Suprapubic skin (tissue), 4 donors: ENCODE measurements around the gene TMEM54. TPM values are rescaled to one million over a fixed set of nuclear protein-coding genes. Genes with fewer than 3 reads are reported as not detected.

Source experiments
- DNase-seq, 2 donors: peaks; one replicate each; pipeline ENCODE4 v3.0.0-alpha.2; 2019; ENCODE audit warnings: low spot score in 2 of 2
- H3K27ac ChIP-seq: fragments of 200-600 bp; sonication (generic); one replicate; pipeline ENCODE4 v1.5.1; 2019
- H3K27me3 ChIP-seq: fragments of 200-600 bp; sonication (generic); one replicate; pipeline ENCODE4 v1.5.1; 2019
- H3K36me3 ChIP-seq: fragments of 200-600 bp; sonication (generic); one replicate; pipeline ENCODE4 v1.5.1; 2019
- H3K4me1 ChIP-seq: fragments of 200-600 bp; sonication (generic); one replicate; pipeline ENCODE4 v1.5.1; 2019
- H3K4me3 ChIP-seq: fragments of 200-600 bp; sonication (generic); one replicate; pipeline ENCODE4 v1.5.1; 2019; ENCODE audit warnings: mild to moderate bottlenecking
- H3K9me3 ChIP-seq: fragments of 200-600 bp; sonication (generic); one replicate; pipeline ENCODE4 v1.5.1; 2019
- EP300 ChIP-seq: sonication (generic); formaldehyde crosslinking; IDR thresholded peaks from one replicate; pipeline ENCODE4 v1.6.1; 2017; ENCODE audit warnings: antibody characterized with exemption
- POLR2A ChIP-seq, 2 donors: fragments of 450-650 bp; IDR thresholded peaks; one replicate each; pipeline ENCODE4 v1.6.1; 2017; ENCODE audit warnings: antibody characterized with exemption in 2 of 2, mild to moderate bottlenecking in 2 of 2, moderate library complexity in 2 of 2
- POLR2AphosphoS5 ChIP-seq, 3 donors: sonication (generic); formaldehyde crosslinking; IDR thresholded peaks; one replicate each; pipeline ENCODE4 v1.6.1; 2017; ENCODE audit warnings: antibody characterized with exemption in 3 of 3
- WGBS: methylation state at CpG from one replicate; pipeline ENCODE4 v1.1.5; 2018; 5-methylcytosine and 5-hydroxymethylcytosine counted together
- total RNA-seq, 4 donors: library from RNA; depleted of rRNA; stranded (reverse); fragments of >200 nt; gene quantifications; one replicate each; pipeline ENCODE4 v1.1.0, GENCODE V29; 2016
- TF ChIP-seq, protein P1 (sequence below), 2 donors: fragments of 200-600 bp in 1 of 2; fragments of 450-650 bp in 1 of 2; sonication (generic) in 1 of 2; IDR thresholded peaks; one replicate each; pipeline ENCODE4 v1.5.1; 2016 to 2019; ENCODE audit warnings: antibody characterized with exemption in 2 of 2, mild to moderate bottlenecking in 1 of 2, moderate library complexity in 1 of 2

TMEM54 gene
- total RNA-seq, 4 donors from 2014 or later, result 61.9 to 283 (median 228) TPM

DNA sequence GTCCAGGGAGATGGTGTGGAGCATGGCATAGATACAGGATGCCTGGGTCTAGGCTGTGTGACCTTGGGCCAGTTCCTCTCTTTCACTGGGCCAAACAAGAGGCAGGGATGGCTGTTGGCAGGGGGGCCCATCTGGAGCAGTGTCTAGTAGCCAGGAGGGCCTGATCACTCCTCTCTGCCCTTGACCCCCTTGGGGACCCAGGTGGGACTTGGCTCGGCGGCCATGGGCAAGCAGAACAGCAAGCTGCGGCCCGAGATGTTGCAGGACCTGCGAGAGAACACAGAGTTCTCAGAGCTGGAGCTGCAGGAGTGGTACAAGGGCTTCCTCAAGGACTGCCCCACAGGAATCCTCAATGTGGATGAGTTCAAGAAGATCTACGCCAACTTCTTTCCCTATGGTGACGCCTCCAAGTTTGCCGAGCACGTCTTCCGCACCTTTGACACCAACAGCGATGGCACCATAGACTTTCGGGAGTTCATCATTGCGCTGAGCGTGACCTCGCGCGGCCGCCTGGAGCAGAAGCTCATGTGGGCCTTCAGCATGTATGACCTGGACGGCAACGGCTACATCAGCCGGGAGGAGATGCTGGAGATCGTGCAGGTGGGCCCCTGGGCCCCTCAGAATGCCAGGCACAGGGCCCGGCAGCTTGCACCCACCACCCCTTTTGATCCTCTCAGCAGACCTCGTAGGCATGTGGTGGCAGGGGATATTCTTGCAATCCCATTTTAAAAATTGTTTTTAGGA is 12.3 kb downstream of the TMEM54 start:
- TF ChIP-seq EP300, result no peak
- TF ChIP-seq POLR2AphosphoS5 (IDR thresholded peaks at IDR 0.05), result no peak
- no peak for TF ChIP-seq POLR2A (IDR thresholded peaks at IDR 0.05)
- TF ChIP-seq, protein P1, sequence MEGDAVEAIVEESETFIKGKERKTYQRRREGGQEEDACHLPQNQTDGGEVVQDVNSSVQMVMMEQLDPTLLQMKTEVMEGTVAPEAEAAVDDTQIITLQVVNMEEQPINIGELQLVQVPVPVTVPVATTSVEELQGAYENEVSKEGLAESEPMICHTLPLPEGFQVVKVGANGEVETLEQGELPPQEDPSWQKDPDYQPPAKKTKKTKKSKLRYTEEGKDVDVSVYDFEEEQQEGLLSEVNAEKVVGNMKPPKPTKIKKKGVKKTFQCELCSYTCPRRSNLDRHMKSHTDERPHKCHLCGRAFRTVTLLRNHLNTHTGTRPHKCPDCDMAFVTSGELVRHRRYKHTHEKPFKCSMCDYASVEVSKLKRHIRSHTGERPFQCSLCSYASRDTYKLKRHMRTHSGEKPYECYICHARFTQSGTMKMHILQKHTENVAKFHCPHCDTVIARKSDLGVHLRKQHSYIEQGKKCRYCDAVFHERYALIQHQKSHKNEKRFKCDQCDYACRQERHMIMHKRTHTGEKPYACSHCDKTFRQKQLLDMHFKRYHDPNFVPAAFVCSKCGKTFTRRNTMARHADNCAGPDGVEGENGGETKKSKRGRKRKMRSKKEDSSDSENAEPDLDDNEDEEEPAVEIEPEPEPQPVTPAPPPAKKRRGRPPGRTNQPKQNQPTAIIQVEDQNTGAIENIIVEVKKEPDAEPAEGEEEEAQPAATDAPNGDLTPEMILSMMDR (IDR thresholded peaks at IDR 0.05), result no peak
- DNase-seq, result no peak
- Histone ChIP-seq H3K36me3 (no peaks in the 10 kb centered on the region), H3K9me3 (no peaks in the 10 kb centered on the region), H3K27ac (no peak overlapping the region), H3K4me1 (peaks cover 30% of the 10 kb centered on the region), H3K4me3 (no peak overlapping the region), H3K27me3 (peaks cover 54% of the 10 kb centered on the region)
- WGBS, result 94% methylated on average over 19 of the region's 24 CpGs

GRCh38 chr1:32888134-32888533 is 13.1 kb downstream of the TMEM54 start:
- Histone ChIP-seq H3K9me3 (no peaks in the 10 kb centered on the region), H3K36me3 (no peaks in the 10 kb centered on the region), H3K27ac (no peak overlapping the region), H3K4me3 (no peak overlapping the region), H3K27me3 (peaks cover 49% of the 10 kb centered on the region), H3K4me1 (peaks cover 23% of the 10 kb centered on the region)
- no peak for TF ChIP-seq POLR2A (IDR thresholded peaks at IDR 0.05)
- TF ChIP-seq POLR2AphosphoS5 (IDR thresholded peaks at IDR 0.05), result no peak
- TF ChIP-seq, protein P1 (IDR thresholded peaks at IDR 0.05), result no peak
- no peak for TF ChIP-seq EP300
- 87% methylated on average over 2 of the region's 3 CpGs for WGBS
- no peak for DNase-seq

DNA sequence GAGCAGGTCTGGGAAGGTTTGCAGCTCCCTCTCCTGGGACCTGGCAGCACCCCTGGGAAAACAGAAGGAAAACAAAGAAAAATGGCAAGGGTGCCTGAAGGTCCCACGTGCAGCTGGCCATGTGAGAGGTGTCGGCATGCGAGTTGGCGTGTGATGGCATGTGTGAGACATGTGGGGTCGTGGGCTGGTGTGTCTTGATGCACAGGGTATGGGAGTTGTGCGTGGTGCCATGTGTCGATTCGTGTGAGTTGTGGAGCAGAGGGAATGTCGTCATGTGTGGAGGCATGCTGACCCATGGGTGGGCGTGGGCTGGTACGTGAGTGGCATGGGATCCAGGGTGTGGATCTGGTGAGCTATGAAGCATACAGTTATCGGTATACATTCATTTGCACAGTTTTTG is 13.6 kb downstream of the TMEM54 start:
- H3K4me1 ChIP-seq, result peaks cover 18% of the 10 kb centered on the region
- no peak overlapping the region for H3K4me3 ChIP-seq
- WGBS, result 76% methylated on average over 12 of the region's 12 CpGs
- H3K27me3 ChIP-seq, result peaks cover 44% of the 10 kb centered on the region
- TF ChIP-seq EP300 (no peak), POLR2A (IDR thresholded peaks at IDR 0.05) (no peak), POLR2AphosphoS5 (IDR thresholded peaks at IDR 0.05) (no peak)
- TF ChIP-seq, protein P1 (IDR thresholded peaks at IDR 0.05), result no peak
- H3K36me3 ChIP-seq, result no peaks in the 10 kb centered on the region
- H3K27ac ChIP-seq, result no peak overlapping the region
- DNase-seq, result no peak
- H3K9me3 ChIP-seq, result no peaks in the 10 kb centered on the region

- peaks cover 43% of the 10 kb centered on the region for H3K27me3 ChIP-seq
- TF ChIP-seq POLR2AphosphoS5 (IDR thresholded peaks at IDR 0.05), result no peak
- no peak for TF ChIP-seq EP300
- TF ChIP-seq, protein P1 (IDR thresholded peaks at IDR 0.05), result no peak
- H3K36me3 ChIP-seq, result no peaks in the 10 kb centered on the region
- WGBS, result 44% methylated on average over 15 of the region's 19 CpGs
- H3K4me1 ChIP-seq, result peaks cover 14% of the 10 kb centered on the region
- no peak for DNase-seq
- no peak overlapping the region for H3K4me3 ChIP-seq
- H3K27ac ChIP-seq, result no peak overlapping the region
- H3K9me3 ChIP-seq, result no peaks in the 10 kb centered on the region
Measured at GRCh38 chr1:32886828-32887414, 14.3 kb downstream of the TMEM54 start.

- DNase-seq, result no peak
- Histone ChIP-seq H3K27me3 (peaks cover 43% of the 10 kb centered on the region), H3K4me1 (peaks cover 14% of the 10 kb centered on the region), H3K36me3 (no peaks in the 10 kb centered on the region), H3K4me3 (peak within 1 kb of the TSS; percentile 38), H3K9me3 (no peaks in the 10 kb centered on the region), H3K27ac (no peak within 1 kb of the TSS)
- WGBS, result 7% methylated on average over 23 of the region's 79 CpGs
- TF ChIP-seq, protein P1 (IDR thresholded peaks at IDR 0.05), result peak in 1 of 2 donors; percentile 60
- TF ChIP-seq POLR2AphosphoS5 (IDR thresholded peaks at IDR 0.05), result no peak
- TF ChIP-seq POLR2A (IDR thresholded peaks at IDR 0.05), result no peak
- no peak for TF ChIP-seq EP300
Measured at GRCh38 chr1:32886004-32886827, 15.0 kb downstream of the TMEM54 start, which contains the start of gene HPCA. HPCA (plus strand) TSS chr1:32886491; CDS start chr1:32888899, 2,408 bp downstream.
